Ishikawa (cell line): ENCODE measurements around the gene GSC.

Experiments used
- CEBPB ChIP-seq: IDR thresholded peaks from 2 replicates; pipeline ENCODE4 v1.6.1; 2012
- CREB1 ChIP-seq: IDR thresholded peaks from 2 replicates; pipeline ENCODE4 v1.6.1; 2012; ENCODE audit warnings: low read depth
- EP300 ChIP-seq: IDR thresholded peaks from 2 replicates; pipeline ENCODE4 v1.6.1; 2012; ENCODE audit warnings: borderline replicate concordance
- FOXM1 ChIP-seq: IDR thresholded peaks from 2 replicates; pipeline ENCODE4 v1.6.1; 2012; ENCODE audit warnings: low read depth, borderline replicate concordance
- NFIC ChIP-seq: IDR thresholded peaks from 2 replicates; pipeline ENCODE4 v1.6.1; 2012
- RAD21 ChIP-seq: IDR thresholded peaks from 2 replicates; pipeline ENCODE4 v1.6.1; 2012; ENCODE audit warnings: low read depth
- TAF1 ChIP-seq: IDR thresholded peaks from 2 replicates; pipeline ENCODE4 v1.6.1; 2012; ENCODE audit warnings: low read depth, mild to moderate bottlenecking
- TCF12 ChIP-seq: IDR thresholded peaks from 2 replicates; pipeline ENCODE4 v1.6.1; 2012; ENCODE audit warnings: low read depth
- TEAD4 ChIP-seq: IDR thresholded peaks from 2 replicates; pipeline ENCODE4 v1.6.1; 2012
- USF1 ChIP-seq: IDR thresholded peaks from 2 replicates; pipeline ENCODE4 v1.6.1; 2012
- YY1 ChIP-seq: IDR thresholded peaks from 2 replicates; pipeline ENCODE4 v1.6.1; 2012; ENCODE audit warnings: low read depth
- ZBTB7A ChIP-seq: IDR thresholded peaks from 2 replicates; pipeline ENCODE4 v1.6.1; 2012; ENCODE audit warnings: low read depth
- TF ChIP-seq, protein P1 (sequence below): IDR thresholded peaks from 2 replicates; pipeline ENCODE4 v1.6.1; 2012; ENCODE audit warnings: low read depth, mild to moderate bottlenecking
- TF ChIP-seq, protein P2 (sequence below): IDR thresholded peaks from 2 replicates; pipeline ENCODE4 v1.6.1; 2012

DNA sequence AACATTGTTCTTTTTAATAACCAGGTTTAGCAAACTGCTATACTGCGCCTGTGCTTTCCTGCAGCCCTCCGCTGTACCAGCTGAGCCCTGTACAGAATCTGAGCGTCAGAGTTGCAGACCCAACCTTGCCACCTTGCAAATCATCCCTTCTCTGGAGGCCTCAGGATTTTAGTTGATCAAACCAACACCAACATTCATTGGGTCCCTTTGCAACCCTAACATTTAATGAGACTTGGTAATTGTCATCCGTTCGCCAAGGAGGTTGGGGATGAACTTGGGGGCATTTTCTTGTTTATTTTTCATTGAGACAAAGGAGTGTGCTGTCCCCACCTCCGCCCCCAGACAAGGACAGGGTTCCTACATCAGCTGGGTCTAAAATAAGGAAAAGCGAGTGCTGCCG, 2.6 kb upstream of the GSC start:
- no peak for TF ChIP-seq TAF1
- no peak for TF ChIP-seq EP300
- TF ChIP-seq CREB1, result no peak
- TF ChIP-seq RAD21, result no peak
- TF ChIP-seq CEBPB, result no peak
- TF ChIP-seq ZBTB7A, result no peak
- no peak for TF ChIP-seq TEAD4
- TF ChIP-seq, protein P1, sequence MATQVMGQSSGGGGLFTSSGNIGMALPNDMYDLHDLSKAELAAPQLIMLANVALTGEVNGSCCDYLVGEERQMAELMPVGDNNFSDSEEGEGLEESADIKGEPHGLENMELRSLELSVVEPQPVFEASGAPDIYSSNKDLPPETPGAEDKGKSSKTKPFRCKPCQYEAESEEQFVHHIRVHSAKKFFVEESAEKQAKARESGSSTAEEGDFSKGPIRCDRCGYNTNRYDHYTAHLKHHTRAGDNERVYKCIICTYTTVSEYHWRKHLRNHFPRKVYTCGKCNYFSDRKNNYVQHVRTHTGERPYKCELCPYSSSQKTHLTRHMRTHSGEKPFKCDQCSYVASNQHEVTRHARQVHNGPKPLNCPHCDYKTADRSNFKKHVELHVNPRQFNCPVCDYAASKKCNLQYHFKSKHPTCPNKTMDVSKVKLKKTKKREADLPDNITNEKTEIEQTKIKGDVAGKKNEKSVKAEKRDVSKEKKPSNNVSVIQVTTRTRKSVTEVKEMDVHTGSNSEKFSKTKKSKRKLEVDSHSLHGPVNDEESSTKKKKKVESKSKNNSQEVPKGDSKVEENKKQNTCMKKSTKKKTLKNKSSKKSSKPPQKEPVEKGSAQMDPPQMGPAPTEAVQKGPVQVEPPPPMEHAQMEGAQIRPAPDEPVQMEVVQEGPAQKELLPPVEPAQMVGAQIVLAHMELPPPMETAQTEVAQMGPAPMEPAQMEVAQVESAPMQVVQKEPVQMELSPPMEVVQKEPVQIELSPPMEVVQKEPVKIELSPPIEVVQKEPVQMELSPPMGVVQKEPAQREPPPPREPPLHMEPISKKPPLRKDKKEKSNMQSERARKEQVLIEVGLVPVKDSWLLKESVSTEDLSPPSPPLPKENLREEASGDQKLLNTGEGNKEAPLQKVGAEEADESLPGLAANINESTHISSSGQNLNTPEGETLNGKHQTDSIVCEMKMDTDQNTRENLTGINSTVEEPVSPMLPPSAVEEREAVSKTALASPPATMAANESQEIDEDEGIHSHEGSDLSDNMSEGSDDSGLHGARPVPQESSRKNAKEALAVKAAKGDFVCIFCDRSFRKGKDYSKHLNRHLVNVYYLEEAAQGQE, result no peak
- TF ChIP-seq FOXM1, result no peak
- TF ChIP-seq, protein P2, sequence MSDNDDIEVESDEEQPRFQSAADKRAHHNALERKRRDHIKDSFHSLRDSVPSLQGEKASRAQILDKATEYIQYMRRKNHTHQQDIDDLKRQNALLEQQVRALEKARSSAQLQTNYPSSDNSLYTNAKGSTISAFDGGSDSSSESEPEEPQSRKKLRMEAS, result no peak
- TF ChIP-seq YY1, result no peak
- no peak for TF ChIP-seq TCF12
- TF ChIP-seq USF1, result no peak
- TF ChIP-seq NFIC, result no peak
